BLaER1 treated with 17β-estradiol and CSF1 and Interleukin-3, amounts not matched to agents 10 nM and 100 nM (cell line): Measurements from ENCODE around the gene HEATR1.

Experiments used
- H3K27ac ChIP-seq, 11 experiments: shearing (Covaris generic); formaldehyde crosslinking; 2 replicates each; pipeline ENCODE4 v1.8.1; 2022
- H3K27me3 ChIP-seq, 11 experiments: shearing (Covaris generic); formaldehyde crosslinking; 2 replicates each; pipeline ENCODE4 v1.8.1; 2022
- H3K36me3 ChIP-seq, 11 experiments: shearing (Covaris generic); formaldehyde crosslinking; 2 replicates each; pipeline ENCODE4 v1.8.1; 2022
- H3K4me1 ChIP-seq, 10 experiments: shearing (Covaris generic); formaldehyde crosslinking; 2 replicates each; pipeline ENCODE4 v1.8.1; 2022
- H3K4me2 ChIP-seq, 11 experiments: shearing (Covaris generic); formaldehyde crosslinking; 2 replicates each; pipeline ENCODE4 v1.8.1; 2022
- H3K4me3 ChIP-seq, 10 experiments: shearing (Covaris generic); formaldehyde crosslinking; 2 replicates each; pipeline ENCODE4 v1.8.1; 2022
- H3K9ac ChIP-seq, 11 experiments: shearing (Covaris generic); formaldehyde crosslinking; 2 replicates each; pipeline ENCODE4 v1.8.1; 2022
- H3K9me3 ChIP-seq, 11 experiments: shearing (Covaris generic); formaldehyde crosslinking; replicated peaks in 1 of 11; 2 replicates each; pipeline ENCODE4 v1.8.1; 2022
- H4K20me1 ChIP-seq, 11 experiments: shearing (Covaris generic); formaldehyde crosslinking; 2 replicates each; pipeline ENCODE4 v1.8.1; 2022
- Cebpa-rat ChIP-seq, 11 experiments: shearing (Covaris generic); IDR thresholded peaks; 2 replicates each; pipeline ENCODE4 v1.8.1; 2022

Gene HEATR1

GRCh38 chr1:236550961-236551851, 53.1 kb downstream of the HEATR1 start:
- Histone ChIP-seq H3K4me3 (no peak overlapping the region), H4K20me1 (peaks cover 0 to 35% (median 19%) of the 10 kb centered on the region in 11 experiments; a peak in 12 of 22 replicates), H3K36me3 (peaks cover 100% of the 10 kb centered on the region in 11 experiments), H3K4me2 (no peak overlapping the region), H3K27me3 (no peaks in the 10 kb centered on the region), H3K4me1 (peaks cover 0 to 5% (median under 1%) of the 10 kb centered on the region in 10 experiments; a peak in 6 of 20 replicates), H3K9ac (no peak overlapping the region), H3K9me3 (no peaks in the 10 kb centered on the region), H3K27ac (no peak overlapping the region)
- TF ChIP-seq Cebpa-rat (IDR thresholded peaks at IDR 0.05) = no peak

- Histone ChIP-seq H4K20me1 (peaks cover 0 to 46% (median 22%) of the 10 kb centered on the region in 11 experiments; a peak in 12 of 22 replicates), H3K4me2 (no peak overlapping the region), H3K36me3 (peaks cover 100% of the 10 kb centered on the region in 11 experiments), H3K27ac (no peak overlapping the region), H3K9ac (no peak overlapping the region), H3K4me3 (no peak overlapping the region), H3K9me3 (no peaks in the 10 kb centered on the region), H3K4me1 (peaks cover 0 to 14% (median 8%) of the 10 kb centered on the region in 10 experiments; a peak in 15 of 20 replicates), H3K27me3 (no peaks in the 10 kb centered on the region)
- no peak for TF ChIP-seq Cebpa-rat (IDR thresholded peaks at IDR 0.05)
These were observed 55.9 kb downstream of the HEATR1 start for GRCh38 chr1:236548452-236548851.

GRCh38 chr1:236545621-236546169, 58.6 kb downstream of the HEATR1 start:
- no peak overlapping the region for H3K9ac ChIP-seq
- H3K4me2 ChIP-seq = peak overlapping the region in 5 of 11 experiments; percentile 10 to 52 (median 28); a peak in 9 of 22 replicates
- H3K4me1 ChIP-seq = peaks cover 0 to 14% (median 8%) of the 10 kb centered on the region in 10 experiments; a peak in 15 of 20 replicates
- H4K20me1 ChIP-seq = peaks cover 0 to 63% (median 35%) of the 10 kb centered on the region in 11 experiments; a peak in 14 of 22 replicates
- no peak overlapping the region for H3K4me3 ChIP-seq
- no peak for TF ChIP-seq Cebpa-rat (IDR thresholded peaks at IDR 0.05)
- no peaks in the 10 kb centered on the region for H3K9me3 ChIP-seq
- peaks cover 99 to 100% (median 100%) of the 10 kb centered on the region in 11 experiments for H3K36me3 ChIP-seq
- no peaks in the 10 kb centered on the region for H3K27me3 ChIP-seq
- peak overlapping the region in 1 of 11 experiments; percentile 32; a peak in 2 of 22 replicates for H3K27ac ChIP-seq

GRCh38 chr1:236543065-236543669, 61.1 kb downstream of the HEATR1 start:
- no peak for TF ChIP-seq Cebpa-rat (IDR thresholded peaks at IDR 0.05)
- Histone ChIP-seq H3K9me3 (no peaks in the 10 kb centered on the region), H4K20me1 (peaks cover 0 to 74% (median 35%) of the 10 kb centered on the region in 11 experiments; a peak in 14 of 22 replicates), H3K27me3 (no peaks in the 10 kb centered on the region), H3K4me2 (no peak overlapping the region), H3K4me3 (no peak overlapping the region), H3K27ac (no peak overlapping the region), H3K9ac (no peak overlapping the region), H3K4me1 (peaks cover 0 to 14% (median 8%) of the 10 kb centered on the region in 10 experiments; a peak in 15 of 20 replicates), H3K36me3 (peaks cover 99 to 100% (median 100%) of the 10 kb centered on the region in 11 experiments)

GRCh38 chr1:236541710-236542109, 62.6 kb downstream of the HEATR1 start:
- Histone ChIP-seq H3K4me2 (no peak overlapping the region), H4K20me1 (peaks cover 0 to 73% (median 26%) of the 10 kb centered on the region in 11 experiments; a peak in 14 of 22 replicates), H3K36me3 (peaks cover 94 to 100% (median 96%) of the 10 kb centered on the region in 11 experiments), H3K27me3 (no peaks in the 10 kb centered on the region), H3K9me3 (no peaks in the 10 kb centered on the region), H3K27ac (no peak overlapping the region), H3K4me3 (no peak overlapping the region), H3K9ac (no peak overlapping the region), H3K4me1 (peaks cover 0 to 13% (median 8%) of the 10 kb centered on the region in 10 experiments; a peak in 15 of 20 replicates)
- no peak for TF ChIP-seq Cebpa-rat (IDR thresholded peaks at IDR 0.05)

- Histone ChIP-seq H3K9ac (no peak overlapping the region), H3K4me2 (no peak overlapping the region), H3K9me3 (no peaks in the 10 kb centered on the region), H4K20me1 (peaks cover 0 to 74% (median 28%) of the 10 kb centered on the region in 11 experiments; a peak in 20 of 22 replicates), H3K36me3 (peaks cover 94 to 100% (median 96%) of the 10 kb centered on the region in 11 experiments), H3K4me1 (peaks cover 0 to 7% (median 5%) of the 10 kb centered on the region in 10 experiments; a peak in 15 of 20 replicates), H3K27me3 (no peaks in the 10 kb centered on the region), H3K27ac (no peak overlapping the region), H3K4me3 (no peak overlapping the region)
- TF ChIP-seq Cebpa-rat (IDR thresholded peaks at IDR 0.05) = no peak
These were observed 63.4 kb downstream of the HEATR1 start for GRCh38 chr1:236540813-236541465.

GRCh38 chr1:236536540-236536939, 67.8 kb downstream of the HEATR1 start:
- Histone ChIP-seq H4K20me1 (peaks cover 0 to 95% (median 33%) of the 10 kb centered on the region in 11 experiments; a peak in 20 of 22 replicates), H3K36me3 (peaks cover 63 to 96% (median 77%) of the 10 kb centered on the region in 11 experiments), H3K27ac (no peak overlapping the region), H3K4me1 (peaks cover 4 to 16% (median 5%) of the 10 kb centered on the region in 10 experiments; a peak in 13 of 20 replicates), H3K27me3 (no peaks in the 10 kb centered on the region), H3K9me3 (no peaks in the 10 kb centered on the region), H3K4me2 (no peak overlapping the region), H3K4me3 (no peak overlapping the region), H3K9ac (no peak overlapping the region)
- no peak for TF ChIP-seq Cebpa-rat (IDR thresholded peaks at IDR 0.05)

GRCh38 chr1:236535662-236536161, 68.6 kb downstream of the HEATR1 start:
- H4K20me1 ChIP-seq = peaks cover 0 to 97% (median 37%) of the 10 kb centered on the region in 11 experiments; a peak in 20 of 22 replicates
- no peak overlapping the region for H3K4me3 ChIP-seq
- H3K4me1 ChIP-seq = peaks cover 12 to 24% (median 13%) of the 10 kb centered on the region in 10 experiments
- H3K9me3 ChIP-seq = no peaks in the 10 kb centered on the region
- H3K27me3 ChIP-seq = no peaks in the 10 kb centered on the region
- no peak for TF ChIP-seq Cebpa-rat (IDR thresholded peaks at IDR 0.05)
- H3K9ac ChIP-seq = no peak overlapping the region
- H3K4me2 ChIP-seq = no peak overlapping the region
- peaks cover 56 to 93% (median 69%) of the 10 kb centered on the region in 11 experiments for H3K36me3 ChIP-seq
- no peak overlapping the region for H3K27ac ChIP-seq
